ENCODE data around the gene STK17A.

STK17A gene

DNA sequence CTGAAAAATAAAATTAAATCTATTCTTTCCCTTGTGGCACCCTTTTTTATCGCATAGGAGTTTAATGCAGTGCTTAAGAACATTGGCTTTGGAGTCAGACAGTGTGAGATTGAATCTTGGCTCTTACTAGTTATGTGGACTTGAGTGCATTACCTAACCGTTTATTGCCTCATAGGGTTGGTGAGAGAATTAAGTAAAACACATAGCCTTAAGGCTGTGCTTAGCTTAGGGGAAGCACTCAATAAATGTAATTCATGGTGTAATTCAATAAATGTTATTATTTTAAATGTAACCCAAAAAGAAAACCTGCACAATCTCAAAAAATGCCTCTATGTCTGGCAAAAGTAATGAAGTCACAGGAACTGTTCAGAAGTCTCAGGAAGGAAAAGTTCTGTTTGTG, 2.7 kb downstream of the STK17A start:
- Histone ChIP-seq H3K4me3 (ENCODE audit: extremely low read depth, insufficient read depth, low read length, poor library complexity, severe bottlenecking) (no peak overlapping the region), H3K36me3 (ENCODE audit: control insufficient read depth, insufficient read depth, low read length) (no peaks in the 10 kb centered on the region), H3K27ac (ENCODE audit: low read depth, low read length, severe bottlenecking) (no peak overlapping the region), H3K4me1 (ENCODE audit: control insufficient read depth, insufficient read depth, low read length, poor library complexity, severe bottlenecking) (peaks cover 2% of the 10 kb centered on the region), H3K9me3 (ENCODE audit: control insufficient read depth, low read length) (no peaks in the 10 kb centered on the region)
- WGBS, 2 experiments (ENCODE audit: insufficient coverage in 2 of 2): 100% methylated on average over 1 of the region's 2 CpGs

- Histone ChIP-seq H3K27ac (ENCODE audit: low read depth, low read length, severe bottlenecking) (no peak overlapping the region), H3K36me3 (ENCODE audit: control insufficient read depth, insufficient read depth, low read length) (no peaks in the 10 kb centered on the region), H3K4me3 (ENCODE audit: extremely low read depth, insufficient read depth, low read length, poor library complexity, severe bottlenecking) (no peak overlapping the region), H3K4me1 (ENCODE audit: control insufficient read depth, insufficient read depth, low read length, poor library complexity, severe bottlenecking) (peaks cover 2% of the 10 kb centered on the region), H3K9me3 (ENCODE audit: control insufficient read depth, low read length) (no peaks in the 10 kb centered on the region)
- 100% methylated on average over 1 of the region's 4 CpGs; no CpG with 5 or more reads in 1 of the 2 experiments for WGBS, 2 experiments (ENCODE audit: insufficient coverage in 2 of 2)
These were observed 3.5 kb downstream of the STK17A start for GRCh38 chr7:43586251-43586900.

GRCh38 chr7:43588477-43589132, 5.7 kb downstream of the STK17A start:
- 72 to 88% methylated on average over 2 to 4 of the region's 5 CpGs for WGBS, 2 experiments (ENCODE audit: insufficient coverage in 2 of 2)
- Histone ChIP-seq H3K36me3 (ENCODE audit: control insufficient read depth, insufficient read depth, low read length) (no peaks in the 10 kb centered on the region), H3K4me3 (ENCODE audit: extremely low read depth, insufficient read depth, low read length, poor library complexity, severe bottlenecking) (no peak overlapping the region), H3K4me1 (ENCODE audit: control insufficient read depth, insufficient read depth, low read length, poor library complexity, severe bottlenecking) (peaks cover 2% of the 10 kb centered on the region), H3K27ac (ENCODE audit: low read depth, low read length, severe bottlenecking) (no peak overlapping the region), H3K9me3 (ENCODE audit: control insufficient read depth, low read length) (no peaks in the 10 kb centered on the region)

- H3K9me3 ChIP-seq (ENCODE audit: control insufficient read depth, low read length): no peaks in the 10 kb centered on the region
- H3K4me3 ChIP-seq (ENCODE audit: extremely low read depth, insufficient read depth, low read length, poor library complexity, severe bottlenecking): no peak overlapping the region
- no peaks in the 10 kb centered on the region for H3K36me3 ChIP-seq (ENCODE audit: control insufficient read depth, insufficient read depth, low read length)
- no peak overlapping the region for H3K27ac ChIP-seq (ENCODE audit: low read depth, low read length, severe bottlenecking)
- H3K4me1 ChIP-seq (ENCODE audit: control insufficient read depth, insufficient read depth, low read length, poor library complexity, severe bottlenecking): peaks cover 2% of the 10 kb centered on the region
These were observed 6.2 kb downstream of the STK17A start for GRCh38 chr7:43589133-43589478.

DNA sequence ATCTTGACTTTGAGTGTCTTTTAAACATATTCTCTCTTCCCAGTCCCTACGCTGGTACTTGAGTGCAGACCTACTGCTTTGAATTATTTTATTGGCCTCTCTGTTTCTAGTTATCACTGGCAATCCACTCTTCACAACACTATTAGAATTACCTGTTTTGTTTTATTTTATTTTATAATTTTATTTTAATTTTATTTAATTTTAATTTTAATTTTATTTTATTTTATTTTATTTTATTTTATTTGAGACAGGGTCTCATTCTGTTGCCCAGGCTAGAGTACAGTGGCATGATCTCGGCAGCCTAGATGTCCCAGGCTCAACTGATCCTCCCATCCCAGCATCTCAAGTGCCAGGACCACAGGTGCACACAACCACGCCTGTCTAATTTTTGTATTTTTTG, 6.8 kb downstream of the STK17A start:
- H3K4me1 ChIP-seq (ENCODE audit: control insufficient read depth, insufficient read depth, low read length, poor library complexity, severe bottlenecking): peaks cover 2% of the 10 kb centered on the region
- H3K27ac ChIP-seq (ENCODE audit: low read depth, low read length, severe bottlenecking): no peak overlapping the region
- no peaks in the 10 kb centered on the region for H3K36me3 ChIP-seq (ENCODE audit: control insufficient read depth, insufficient read depth, low read length)
- H3K9me3 ChIP-seq (ENCODE audit: control insufficient read depth, low read length): no peaks in the 10 kb centered on the region
- 100% methylated on average over 3 of the region's 3 CpGs; no CpG with 5 or more reads in 1 of the 2 experiments for WGBS, 2 experiments (ENCODE audit: insufficient coverage in 2 of 2)
- H3K4me3 ChIP-seq (ENCODE audit: extremely low read depth, insufficient read depth, low read length, poor library complexity, severe bottlenecking): no peak overlapping the region

GRCh38 chr7:43590862-43591557, 8.1 kb downstream of the STK17A start:
- Histone ChIP-seq H3K27ac (ENCODE audit: low read depth, low read length, severe bottlenecking) (no peak overlapping the region), H3K36me3 (ENCODE audit: control insufficient read depth, insufficient read depth, low read length) (no peaks in the 10 kb centered on the region), H3K9me3 (ENCODE audit: control insufficient read depth, low read length) (no peaks in the 10 kb centered on the region), H3K4me3 (ENCODE audit: extremely low read depth, insufficient read depth, low read length, poor library complexity, severe bottlenecking) (no peak overlapping the region), H3K4me1 (ENCODE audit: control insufficient read depth, insufficient read depth, low read length, poor library complexity, severe bottlenecking) (peaks cover 2% of the 10 kb centered on the region)
- WGBS, 2 experiments (ENCODE audit: insufficient coverage in 2 of 2): 86 to 92% methylated on average over 1 to 2 of the region's 2 CpGs

DNA sequence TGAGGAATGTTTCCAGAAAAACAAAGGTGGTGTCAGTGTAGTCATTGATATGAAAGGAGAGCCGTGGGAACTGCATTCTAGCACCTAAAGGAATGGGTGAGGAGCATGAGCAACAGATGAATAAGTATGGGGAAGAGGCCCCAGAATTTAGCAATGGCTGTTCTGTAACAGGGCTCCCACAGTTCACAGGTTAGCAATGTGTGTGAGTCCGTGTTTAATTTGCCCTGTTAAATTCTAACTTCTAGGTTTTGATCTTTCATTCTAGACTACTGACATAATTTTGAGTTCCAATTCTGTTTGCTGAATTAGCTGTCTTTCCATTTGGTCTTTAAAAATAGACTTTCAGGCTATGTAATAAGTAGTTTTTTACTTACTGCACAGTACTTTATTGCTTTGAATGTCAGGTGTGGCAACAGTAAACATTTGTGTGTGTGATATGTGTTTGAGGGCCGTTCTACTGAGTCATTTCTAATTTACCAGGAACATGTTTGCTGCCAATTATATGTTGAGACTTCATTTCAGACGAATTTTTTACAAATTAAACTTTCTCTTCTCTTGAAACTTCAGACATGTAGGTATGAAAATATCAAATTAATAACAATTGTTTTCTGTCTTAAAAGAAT, 8.8 kb downstream of the STK17A start:
- Histone ChIP-seq H3K36me3 (ENCODE audit: control insufficient read depth, insufficient read depth, low read length) (peaks cover 4% of the 10 kb centered on the region), H3K4me3 (ENCODE audit: extremely low read depth, insufficient read depth, low read length, poor library complexity, severe bottlenecking) (no peak overlapping the region), H3K9me3 (ENCODE audit: control insufficient read depth, low read length) (no peaks in the 10 kb centered on the region), H3K27ac (ENCODE audit: low read depth, low read length, severe bottlenecking) (no peak overlapping the region), H3K4me1 (ENCODE audit: control insufficient read depth, insufficient read depth, low read length, poor library complexity, severe bottlenecking) (no peaks in the 10 kb centered on the region)
- WGBS, 2 experiments (ENCODE audit: insufficient coverage in 2 of 2): 83 to 88% methylated on average over 1 to 2 of the region's 4 CpGs

DNA sequence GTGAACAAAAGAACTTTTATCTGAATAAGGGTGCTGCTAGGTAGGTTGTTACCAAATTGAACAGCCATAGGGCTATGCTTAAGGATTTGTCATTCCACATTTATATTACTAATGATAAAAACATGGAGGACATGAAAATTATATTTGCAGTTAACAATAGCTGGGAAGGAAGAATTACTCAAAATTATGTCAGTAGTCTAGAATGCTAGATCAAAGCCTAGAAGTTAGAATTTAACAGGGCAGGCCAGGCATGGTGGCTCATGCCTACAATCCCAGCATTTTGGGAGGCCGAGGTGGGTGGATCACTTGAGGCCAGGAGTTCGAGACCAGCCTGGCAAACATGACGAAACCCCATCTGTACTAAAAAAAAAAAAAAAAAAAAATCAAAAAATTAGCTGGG, 9.4 kb downstream of the STK17A start:
- Histone ChIP-seq H3K4me3 (ENCODE audit: extremely low read depth, insufficient read depth, low read length, poor library complexity, severe bottlenecking) (no peak overlapping the region), H3K9me3 (ENCODE audit: control insufficient read depth, low read length) (no peaks in the 10 kb centered on the region), H3K4me1 (ENCODE audit: control insufficient read depth, insufficient read depth, low read length, poor library complexity, severe bottlenecking) (no peaks in the 10 kb centered on the region), H3K36me3 (ENCODE audit: control insufficient read depth, insufficient read depth, low read length) (peaks cover 10% of the 10 kb centered on the region), H3K27ac (ENCODE audit: low read depth, low read length, severe bottlenecking) (no peak overlapping the region)
- 100% methylated on average over 1 of the region's 3 CpGs; no CpG with 5 or more reads in 1 of the 2 experiments for WGBS, 2 experiments (ENCODE audit: insufficient coverage in 2 of 2)

DNA sequence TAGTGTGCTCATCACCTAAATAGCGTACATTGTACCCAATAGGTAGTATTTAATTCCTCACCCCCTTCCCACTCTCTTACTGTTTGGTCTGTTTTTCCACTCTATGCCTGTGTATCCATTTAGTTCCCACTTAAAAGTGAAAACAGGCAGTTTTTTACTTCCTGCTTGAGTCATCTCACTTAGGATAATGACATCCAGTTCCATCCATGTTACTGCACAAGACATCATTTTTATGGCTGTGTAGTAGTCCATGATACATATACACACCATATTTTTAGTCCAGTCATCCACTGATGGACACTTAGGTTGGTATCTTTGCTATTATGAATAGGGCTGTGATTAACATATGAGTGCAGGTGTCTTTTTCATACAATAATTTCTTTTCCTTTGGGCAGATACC, 10.1 kb downstream of the STK17A start:
- Histone ChIP-seq H3K4me1 (ENCODE audit: control insufficient read depth, insufficient read depth, low read length, poor library complexity, severe bottlenecking) (no peaks in the 10 kb centered on the region), H3K36me3 (ENCODE audit: control insufficient read depth, insufficient read depth, low read length) (peaks cover 17% of the 10 kb centered on the region), H3K27ac (ENCODE audit: low read depth, low read length, severe bottlenecking) (no peak overlapping the region), H3K4me3 (ENCODE audit: extremely low read depth, insufficient read depth, low read length, poor library complexity, severe bottlenecking) (no peak overlapping the region), H3K9me3 (ENCODE audit: control insufficient read depth, low read length) (no peaks in the 10 kb centered on the region)
- 100% methylated on average over 1 of the region's 1 CpG; no CpG with 5 or more reads in 1 of the 2 experiments for WGBS, 2 experiments (ENCODE audit: insufficient coverage in 2 of 2)

DNA sequence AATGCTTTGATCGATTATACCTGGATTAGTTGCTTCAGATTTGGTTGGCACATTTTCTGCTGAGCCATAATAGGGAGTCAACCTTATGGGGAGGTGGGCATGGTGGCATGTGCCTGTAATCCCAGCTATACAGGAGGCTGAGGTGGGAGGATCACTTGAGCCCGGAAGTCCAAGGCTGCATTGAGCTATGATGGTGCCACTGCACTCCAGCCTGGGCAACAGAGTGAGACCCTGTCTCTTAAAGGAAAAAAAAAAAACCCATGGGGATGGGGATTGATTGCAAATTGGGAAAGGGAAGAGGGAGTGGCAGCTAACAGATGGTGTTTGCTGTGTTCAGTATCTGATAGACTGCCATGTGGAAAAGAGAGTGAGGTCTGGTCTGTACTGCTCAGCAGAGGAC, 11.1 kb downstream of the STK17A start:
- 90 to 91% methylated on average over 2 of the region's 2 CpGs for WGBS, 2 experiments (ENCODE audit: insufficient coverage in 2 of 2)
- H3K9me3 ChIP-seq (ENCODE audit: control insufficient read depth, low read length): no peaks in the 10 kb centered on the region
- peaks cover 25% of the 10 kb centered on the region for H3K36me3 ChIP-seq (ENCODE audit: control insufficient read depth, insufficient read depth, low read length)
- H3K4me3 ChIP-seq (ENCODE audit: extremely low read depth, insufficient read depth, low read length, poor library complexity, severe bottlenecking): no peak overlapping the region
- H3K27ac ChIP-seq (ENCODE audit: low read depth, low read length, severe bottlenecking): no peak overlapping the region
- no peaks in the 10 kb centered on the region for H3K4me1 ChIP-seq (ENCODE audit: control insufficient read depth, insufficient read depth, low read length, poor library complexity, severe bottlenecking)

All from mesodermal cell (in vitro differentiated cells).